HG02588 (cell line): ENCODE data around the gene SYTL4.
"Not testable (repeated sequence)": the region's sequence is repeated elsewhere in the genome, so short reads cannot be mapped to it uniquely, and the experiment has no call there.

Experiments used
- ATAC-seq: cut with Tn5 transposase; IDR thresholded peaks from one replicate; pipeline ENCODE4 v1.9.1; 2021; ENCODE audit warnings: mild to moderate bottlenecking, moderate library complexity; ENCODE audit not compliant: unreplicated experiment

Gene SYTL4

DNA sequence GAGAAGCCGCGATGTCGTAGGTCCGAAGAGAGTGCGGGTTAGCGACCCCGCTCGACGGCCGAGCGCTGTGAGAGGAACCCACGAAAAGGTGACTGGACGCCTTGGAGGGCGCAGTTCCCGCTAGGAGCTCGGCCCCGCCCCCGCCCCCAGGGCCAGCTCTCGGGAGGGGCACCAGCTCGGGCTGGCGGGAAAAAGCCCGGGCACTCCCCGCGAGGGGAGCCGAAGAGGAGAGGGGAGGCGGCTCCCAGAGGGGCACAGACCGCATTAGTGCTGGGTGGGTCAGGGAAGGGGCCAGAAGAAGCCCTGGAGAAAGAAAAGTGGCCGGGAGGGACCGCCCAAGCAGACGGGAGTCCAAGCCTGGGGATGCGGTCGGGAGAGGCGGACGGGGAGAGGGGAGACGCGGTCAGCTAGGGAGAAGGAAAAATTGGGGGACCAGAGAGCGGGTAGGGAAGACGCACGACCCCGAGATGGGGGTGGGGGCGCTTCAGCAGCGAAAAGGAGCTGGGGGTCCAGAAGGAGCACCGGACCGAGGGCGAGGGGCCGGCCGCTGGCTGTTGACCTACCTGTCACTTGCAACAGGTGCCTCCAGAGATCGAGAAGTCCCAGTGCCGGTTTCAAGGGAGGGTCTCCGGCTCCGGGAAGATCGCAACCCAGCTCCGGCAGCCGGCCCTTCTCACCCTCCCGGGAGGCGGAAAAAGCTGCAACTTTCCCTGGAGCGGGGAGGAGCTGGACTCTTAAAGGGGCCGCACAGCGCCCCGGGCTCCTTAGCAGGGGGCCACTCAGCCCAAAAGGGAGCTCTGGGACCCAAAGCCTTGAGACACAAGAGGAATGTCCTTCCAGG is at the start of gene SYTL4:
SYTL4 (minus strand) TSS at position 681 of the 841 bp plus-strand sequence. CDS start 30,084 bp downstream, outside the sequence.
- ATAC-seq, result no peak

DNA sequence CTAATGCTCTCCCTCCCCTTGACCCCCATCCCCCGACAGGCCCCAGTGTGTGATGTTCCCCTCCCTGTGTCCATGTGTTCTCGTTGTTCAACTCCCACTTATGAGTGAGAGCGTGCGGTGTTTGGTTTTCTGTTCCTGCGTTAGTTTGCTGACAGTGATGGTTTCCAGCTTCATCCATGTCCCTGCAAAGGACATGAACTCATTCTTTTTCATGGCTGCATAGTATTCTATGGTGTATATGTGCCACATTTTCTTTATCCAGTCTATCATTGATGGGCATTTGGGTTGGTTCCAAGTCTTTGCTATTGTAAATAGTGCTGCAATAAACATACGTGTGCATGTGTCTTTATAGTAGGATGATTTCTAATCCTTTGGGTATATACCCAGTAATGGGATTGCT is 37.5 kb upstream of the SYTL4 start:
- not testable (repeated sequence) for ATAC-seq

DNA sequence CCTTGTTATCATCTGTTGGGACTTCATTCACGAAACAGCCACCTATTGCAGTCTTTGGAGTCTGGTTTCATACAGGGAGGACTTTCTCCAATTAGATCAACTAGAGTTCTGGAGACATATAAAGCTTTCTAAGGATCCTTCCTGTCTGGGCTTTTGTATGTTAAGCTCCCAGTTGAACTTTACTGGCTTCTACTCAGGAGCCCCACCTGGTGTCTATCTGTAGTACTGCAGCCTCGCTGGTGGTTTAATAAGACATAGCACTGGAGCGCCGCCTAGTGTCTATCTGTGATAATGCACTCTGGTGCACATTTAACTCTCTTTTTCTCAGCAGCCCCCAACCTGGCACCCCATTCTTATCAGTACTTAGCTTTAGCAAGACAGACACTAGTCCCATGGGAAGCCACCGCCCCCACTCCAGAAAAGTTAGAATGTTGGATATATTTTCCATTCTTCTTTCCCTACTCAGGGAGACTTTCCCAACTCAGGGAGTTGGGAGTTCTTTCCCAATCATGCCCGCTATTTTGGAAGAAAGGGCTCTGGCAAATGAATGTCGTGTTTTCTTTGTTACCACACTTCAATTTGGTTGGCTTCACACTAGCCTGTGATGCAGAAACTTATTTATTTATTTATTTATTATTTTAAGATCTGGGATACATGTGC is 36.9 kb upstream of the SYTL4 start:
- no peak for ATAC-seq

DNA sequence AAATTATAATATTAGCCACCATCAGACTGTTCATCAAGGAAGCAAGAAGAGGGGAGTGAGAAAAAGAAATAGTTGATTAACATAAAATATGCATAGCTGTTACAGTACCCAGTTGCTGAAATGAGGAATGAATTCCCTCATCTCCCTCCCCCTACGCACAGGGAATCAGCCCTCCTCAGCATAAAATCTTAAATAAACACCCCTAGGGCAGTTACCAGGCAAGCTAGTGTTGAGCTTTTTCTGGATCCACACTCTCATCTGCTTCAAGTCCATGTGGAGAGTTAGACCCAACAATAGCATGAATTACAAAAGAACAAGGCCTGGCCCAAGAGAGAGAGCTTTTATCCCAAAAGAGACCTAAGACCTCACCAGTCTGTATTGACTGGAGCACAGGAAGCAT is 19.0 kb upstream of the SYTL4 start:
- no peak for ATAC-seq

DNA sequence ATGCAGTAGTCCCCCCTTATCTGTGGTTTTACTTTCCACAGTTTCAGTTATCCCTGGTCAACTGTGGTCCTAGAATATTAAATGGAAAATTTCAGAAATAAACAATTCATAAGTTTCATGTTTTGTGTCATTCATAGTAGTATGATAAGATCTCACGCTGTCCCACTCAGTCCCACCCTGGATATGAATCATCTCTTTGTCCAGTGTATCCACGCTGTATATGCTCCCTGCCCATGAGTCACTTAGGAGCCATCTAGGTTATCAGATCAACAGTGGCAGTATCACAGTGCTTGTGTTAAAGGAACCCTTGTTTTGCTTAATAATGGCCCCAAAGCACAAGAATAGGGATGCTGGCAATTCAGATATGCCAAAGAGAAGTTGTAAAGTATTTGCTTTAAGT is 16.2 kb upstream of the SYTL4 start:
- ATAC-seq, result no peak

DNA sequence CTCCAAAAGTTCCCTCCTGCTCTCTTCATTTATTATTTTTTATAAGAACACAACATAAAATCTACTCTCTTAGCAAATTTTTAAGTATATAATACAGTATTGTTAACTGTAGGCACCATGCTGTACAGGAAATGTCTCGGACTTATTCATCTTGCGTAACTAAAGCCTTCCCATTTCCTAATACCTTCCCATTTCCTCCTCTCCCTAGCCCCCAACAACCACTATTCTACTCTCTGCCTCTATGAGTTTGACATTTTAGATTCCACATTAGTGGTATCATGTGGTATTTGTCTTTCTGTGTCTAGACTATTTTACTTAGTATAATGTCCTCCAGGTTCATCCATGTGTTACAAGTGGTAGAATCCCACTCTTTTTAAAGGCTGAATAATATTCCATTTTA is 15.8 kb upstream of the SYTL4 start:
- no peak for ATAC-seq

DNA sequence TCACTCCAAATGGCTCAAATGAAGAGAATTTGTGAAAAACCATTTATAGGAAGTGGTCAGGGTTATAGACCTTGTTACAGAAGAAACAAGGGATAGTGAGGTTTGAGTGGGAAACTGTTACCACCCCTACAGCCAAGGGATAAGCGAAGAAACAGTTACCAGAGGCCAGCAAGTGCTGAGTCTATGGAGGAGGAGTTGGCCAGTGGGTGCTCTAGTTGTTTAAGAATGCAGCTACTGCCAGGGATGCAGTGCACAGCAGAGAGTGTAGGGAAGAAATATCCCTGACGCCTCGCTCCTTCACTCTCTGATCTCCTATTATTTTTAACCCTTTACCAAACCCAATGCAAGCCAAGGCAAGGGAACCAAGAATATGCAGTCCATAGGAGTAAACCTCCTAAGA is 15.2 kb upstream of the SYTL4 start:
- no peak for ATAC-seq

DNA sequence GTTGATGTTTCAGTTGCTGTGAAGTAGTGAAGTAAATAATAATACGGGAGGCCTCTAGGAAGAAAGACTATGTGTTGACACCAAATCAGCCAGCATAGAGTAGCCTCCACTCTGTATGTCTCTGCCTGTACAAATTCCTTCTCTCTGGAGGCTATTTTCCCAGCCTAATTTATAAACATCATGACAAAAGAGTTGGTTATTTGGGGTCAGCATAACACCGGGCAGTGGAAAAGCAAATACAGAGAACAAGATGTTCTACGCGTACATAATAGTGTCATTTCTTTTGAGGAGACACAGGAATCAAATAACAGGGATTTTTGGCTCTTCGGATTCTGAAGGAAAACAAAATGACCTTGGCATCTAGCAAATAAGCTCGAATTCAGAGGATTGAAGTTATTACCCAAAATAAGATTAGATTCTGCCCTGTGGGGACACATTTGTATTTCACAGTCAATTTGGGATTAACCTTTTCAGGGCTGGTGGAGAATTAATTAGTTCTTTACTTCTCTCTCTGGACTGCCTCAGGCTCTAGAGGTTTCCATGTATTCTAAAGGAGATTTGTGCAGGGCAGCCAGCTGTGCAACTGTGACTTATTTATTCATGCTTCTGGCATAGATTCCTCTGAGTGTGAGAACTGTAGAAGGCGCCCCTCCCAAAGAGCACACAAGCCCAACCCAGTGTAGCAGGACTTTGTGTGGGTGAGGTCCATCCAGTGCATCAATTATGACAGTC is 14.1 kb upstream of the SYTL4 start:
- no peak for ATAC-seq

DNA sequence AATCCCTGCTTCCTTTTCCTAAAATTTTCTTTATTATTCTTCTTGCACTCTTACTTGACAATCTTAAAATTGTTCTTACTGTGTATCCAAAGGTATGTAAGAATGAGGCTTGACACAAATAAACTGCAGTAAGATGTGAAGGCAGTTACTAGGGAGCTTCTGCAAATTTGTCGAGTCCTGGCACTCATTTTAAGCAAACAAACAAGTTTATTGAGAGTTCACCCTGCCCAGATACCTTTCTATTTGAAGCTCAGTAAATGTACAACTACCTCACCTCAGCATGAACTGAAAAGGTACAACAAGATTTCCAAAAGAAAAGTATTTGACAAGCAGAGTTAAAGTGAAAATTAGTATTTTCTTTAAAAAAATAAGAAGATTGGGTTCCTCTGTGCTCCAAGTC is 13.3 kb upstream of the SYTL4 start:
- ATAC-seq, result no peak

DNA sequence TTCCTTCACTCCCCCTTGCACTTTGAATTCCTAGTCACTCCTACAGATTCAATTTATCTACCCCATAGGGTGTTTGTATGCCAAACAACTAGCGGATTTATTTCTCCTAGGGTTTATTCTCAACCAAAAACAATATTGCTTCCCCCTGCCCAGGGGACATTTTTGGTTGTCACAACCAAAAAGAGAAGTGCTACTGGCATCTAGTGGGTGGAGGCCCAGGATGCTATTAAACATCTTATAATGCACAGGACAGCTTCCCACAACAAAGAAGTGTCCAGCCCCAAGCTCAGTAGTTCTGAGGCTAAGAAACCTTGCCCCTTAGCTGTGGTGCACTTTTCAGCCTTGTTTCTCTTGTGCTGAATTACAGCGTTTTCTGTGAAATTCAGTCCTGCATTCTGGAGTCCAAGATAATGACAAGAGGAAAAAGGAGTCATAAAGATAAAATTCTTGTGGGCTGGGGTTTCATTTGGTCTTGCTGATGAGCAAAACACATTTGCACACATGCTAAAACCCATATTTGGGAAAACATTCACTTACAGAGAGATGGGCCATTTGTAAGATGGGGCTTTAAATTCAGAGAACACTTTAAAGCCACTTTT is 11.2 kb upstream of the SYTL4 start:
- no peak for ATAC-seq

DNA sequence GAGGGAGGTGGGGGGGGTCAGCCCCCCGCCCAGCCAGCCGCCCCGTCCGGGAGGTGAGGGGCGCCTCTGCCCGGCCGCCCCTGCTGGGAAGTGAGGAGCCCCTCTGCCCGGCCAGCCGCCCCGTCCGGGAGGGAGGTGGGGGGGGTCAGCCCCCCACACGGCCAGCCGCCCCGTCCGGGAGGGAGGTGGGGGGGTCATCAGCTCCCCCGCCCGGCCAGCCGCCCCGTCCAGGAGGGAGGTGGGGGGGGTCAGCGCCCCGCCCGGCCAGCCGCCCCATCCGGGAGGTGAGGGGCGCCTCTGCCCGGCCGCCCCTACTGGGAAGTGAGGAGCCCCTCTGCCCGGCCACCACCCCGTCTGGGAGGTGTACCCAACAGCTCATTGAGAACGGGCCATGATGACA is 7.9 kb downstream of the SYTL4 start:
- ATAC-seq, result not testable (repeated sequence)

DNA sequence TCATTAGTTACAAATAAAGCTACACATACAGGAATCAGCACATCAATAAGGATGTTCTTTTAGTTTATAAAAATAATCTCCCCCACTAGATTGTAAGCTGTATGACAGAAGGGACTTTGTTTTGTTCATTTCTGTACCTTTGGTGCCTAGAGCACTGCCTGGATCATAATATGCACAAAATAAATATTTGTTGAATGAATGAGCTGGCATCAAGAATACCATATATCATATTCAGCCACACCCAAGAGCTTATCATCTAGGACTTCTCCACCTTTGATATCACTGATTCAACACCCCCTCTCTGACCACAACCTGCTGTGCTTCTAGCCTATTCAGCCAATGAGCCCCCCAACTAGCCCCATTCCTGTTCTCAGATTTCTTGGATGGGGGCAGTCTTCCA is 10.6 kb downstream of the SYTL4 start:
- no peak for ATAC-seq

DNA sequence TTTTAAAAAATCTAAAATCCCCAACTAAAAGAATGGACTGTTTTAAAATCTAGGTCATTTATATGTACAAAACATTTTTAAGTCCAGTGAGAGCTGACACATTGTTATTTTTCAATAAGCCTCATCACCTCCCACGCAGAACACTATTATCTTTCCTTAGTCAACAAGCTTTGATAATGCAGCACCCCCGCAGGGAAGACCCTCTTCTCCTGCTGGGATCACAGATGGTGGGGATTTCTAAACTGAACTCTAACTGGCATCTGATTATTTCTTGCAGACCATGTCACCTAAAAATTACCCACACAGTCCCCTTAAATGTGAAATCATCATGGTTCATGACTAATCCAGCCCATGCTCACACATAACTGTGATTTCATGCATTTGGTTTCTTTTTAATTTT is 11.6 kb downstream of the SYTL4 start:
- no peak for ATAC-seq

DNA sequence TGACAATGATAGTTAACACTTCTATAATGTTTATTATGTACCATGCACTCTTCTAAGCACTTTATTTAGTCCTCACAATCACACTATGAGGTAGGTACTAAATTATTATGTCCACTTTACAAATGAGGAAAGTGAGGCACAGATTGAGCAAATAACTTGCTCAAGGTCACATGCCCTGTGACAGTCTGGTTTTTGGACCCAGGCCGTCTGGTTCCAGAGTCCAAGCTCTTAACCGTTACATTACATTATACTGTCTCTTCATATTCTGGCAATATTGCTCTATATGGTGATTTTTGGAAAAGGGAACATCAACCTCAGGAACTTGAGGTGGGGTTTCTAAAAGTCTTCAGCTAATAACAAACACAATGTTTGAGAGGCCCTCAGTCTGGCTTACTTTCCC is 12.8 kb downstream of the SYTL4 start:
- no peak for ATAC-seq

DNA sequence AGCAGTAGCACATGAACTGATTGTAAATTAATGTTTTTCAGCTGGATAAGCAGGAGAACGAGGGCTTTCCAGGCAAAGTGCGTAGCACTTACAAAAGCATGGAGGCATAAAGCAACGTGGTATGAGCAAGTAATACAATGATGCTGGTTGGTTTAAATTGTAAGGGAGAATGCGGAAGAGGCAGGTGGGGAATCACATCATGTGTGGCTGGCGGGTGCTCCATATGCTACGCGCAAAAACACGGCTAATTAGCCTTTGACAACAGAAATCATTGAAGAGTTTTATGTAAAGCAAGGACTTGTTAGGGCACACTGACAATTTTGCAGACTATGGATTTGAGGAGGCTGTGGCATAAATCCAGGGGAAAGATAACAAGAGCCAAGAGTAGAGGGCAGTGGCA is 14.6 kb downstream of the SYTL4 start:
- no peak for ATAC-seq

DNA sequence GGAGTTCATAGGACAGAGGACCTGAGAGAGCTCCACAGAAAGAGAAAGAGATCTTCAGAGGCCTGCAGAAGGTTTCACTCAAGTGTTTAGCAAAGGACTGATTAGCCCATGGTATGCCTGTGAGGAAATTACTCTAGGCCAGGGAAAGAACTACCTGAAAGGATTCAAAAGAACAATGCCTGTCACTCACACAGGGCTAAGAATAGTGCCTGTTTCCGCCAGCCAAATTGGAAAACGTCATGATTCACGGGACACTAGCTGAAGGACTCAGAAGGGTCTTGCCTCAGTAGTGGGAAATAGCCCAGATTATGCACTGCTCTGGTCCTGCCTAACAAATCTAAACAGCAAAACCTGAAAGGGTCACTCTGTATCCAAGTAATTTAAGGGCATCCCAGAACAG is 21.1 kb downstream of the SYTL4 start:
- ATAC-seq, result no peak

DNA sequence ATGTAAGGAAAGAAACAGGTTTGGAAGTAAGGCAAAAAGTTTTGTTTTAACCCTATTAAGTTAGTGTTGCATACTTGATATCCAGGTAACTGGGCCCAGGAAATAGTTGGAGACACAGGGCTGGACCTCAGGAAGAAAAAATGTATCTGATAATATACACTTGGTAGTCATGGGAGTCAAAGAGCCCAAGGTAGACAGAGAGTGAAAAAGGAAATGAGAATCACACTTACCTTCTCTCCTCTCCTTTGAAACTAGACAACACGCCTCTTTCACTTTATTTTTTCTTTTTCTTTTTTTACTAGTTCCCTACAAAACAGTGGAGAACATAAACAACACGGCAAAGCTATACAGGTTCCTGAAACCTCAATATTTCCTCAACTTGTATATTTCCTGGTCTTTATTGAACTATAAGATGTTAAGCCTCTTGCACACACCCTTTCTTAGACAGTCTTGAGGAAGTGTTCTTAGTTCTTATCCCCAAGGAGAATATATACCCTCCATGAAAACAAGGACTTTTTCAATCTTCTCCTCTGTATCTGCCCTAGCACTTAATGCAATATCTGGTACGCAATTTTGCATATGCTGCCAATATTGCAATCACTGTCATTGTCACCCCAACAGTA is 27.2 kb downstream of the SYTL4 start:
- no peak for ATAC-seq

DNA sequence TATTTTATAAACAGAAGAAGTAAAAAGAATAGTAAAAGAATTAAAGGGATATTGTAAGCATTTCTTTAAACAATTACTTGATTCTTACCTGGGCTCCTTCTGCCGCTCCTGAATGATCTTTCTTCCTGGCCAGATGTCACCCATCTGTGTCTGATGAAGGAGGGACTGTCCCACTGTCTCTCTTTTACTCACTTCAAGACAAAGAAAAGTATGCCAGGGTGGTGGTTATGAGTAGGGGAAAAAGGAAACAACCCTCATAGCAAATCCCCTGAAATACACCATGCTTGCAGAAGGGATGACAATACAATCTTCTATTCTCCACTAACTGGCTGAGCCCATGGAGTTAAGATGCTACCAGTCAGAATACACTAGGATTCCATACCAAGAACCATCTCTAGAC is 31.1 kb downstream of the SYTL4 start:
- no peak for ATAC-seq

DNA sequence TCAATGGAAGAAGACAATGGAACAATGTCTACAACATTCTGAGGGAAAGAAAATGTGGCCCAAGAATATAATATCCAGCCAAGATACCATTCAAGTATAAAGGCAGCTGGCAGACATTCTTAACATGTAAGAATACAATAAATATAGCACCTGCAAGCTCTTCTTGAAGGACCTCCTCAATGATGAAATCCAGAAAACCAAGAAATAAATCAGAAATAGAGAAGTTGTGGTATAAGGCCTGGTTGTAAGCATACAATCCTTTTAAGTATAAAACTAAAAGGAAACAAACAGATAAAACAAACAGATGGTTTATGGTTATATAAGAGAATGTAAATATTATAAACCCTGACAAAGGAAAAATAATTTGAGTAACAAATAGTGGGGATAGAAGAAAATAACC is 33.4 kb downstream of the SYTL4 start:
- ATAC-seq, result no peak

DNA sequence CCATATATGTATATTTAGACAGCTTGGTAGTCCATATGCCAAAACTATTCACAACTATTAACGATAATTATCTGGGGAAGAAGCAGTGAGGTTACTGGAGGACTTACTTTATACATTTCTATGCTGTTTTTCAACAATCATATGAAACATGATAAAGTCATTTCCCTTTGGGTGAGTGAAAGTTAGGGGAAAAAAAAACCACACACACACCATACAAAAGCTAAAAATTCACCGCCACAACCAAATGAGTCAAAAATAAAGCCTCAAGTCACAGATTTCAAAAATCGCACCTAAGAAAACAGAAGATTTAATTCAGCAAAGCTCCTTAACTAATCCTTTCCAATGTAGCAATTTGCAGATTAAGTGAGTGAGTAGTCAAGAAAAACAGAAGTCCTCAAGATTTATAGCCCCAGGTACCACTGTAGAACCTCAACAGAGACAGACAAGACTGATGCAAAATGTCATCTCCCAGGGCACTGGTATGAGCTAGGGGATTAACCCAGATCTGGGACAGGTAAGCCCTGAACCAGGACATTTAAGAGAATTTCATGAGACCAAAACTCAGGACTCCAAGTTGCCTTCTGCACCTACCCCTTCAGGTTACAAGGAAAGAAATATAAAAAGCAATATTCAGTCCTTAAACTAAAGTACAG is 35.1 kb downstream of the SYTL4 start:
- ATAC-seq, result no peak
